CD14-positive monocyte (primary cell): ENCODE data around the gene C3orf70. TPM values are rescaled to one million over a fixed set of nuclear protein-coding genes. Genes with fewer than 3 reads are reported as not detected.

Experiments
- DNase-seq, 3 donors: peaks; one replicate each; pipeline ENCODE4 v3.0.0-alpha.2; 2011 to 2022
- H2AFZ ChIP-seq: 2 replicates; pipeline ENCODE4 v1.6.0; 2012; ENCODE audit warnings: mild to moderate bottlenecking, low read depth, low read length, inconsistent platforms; ENCODE audit not compliant: insufficient read depth, poor library complexity, severe bottlenecking
- H3K27ac ChIP-seq, 2 donors: 1 replicate in 1 of 2; 2 replicates in 1 of 2; pipeline ENCODE4 v1.5.1; 2012 to 2013; ENCODE audit warnings: low read length in 2 of 2, control low read depth in 1 of 2, inconsistent platforms in 1 of 2, low read depth in 1 of 2, mild to moderate bottlenecking in 1 of 2
- H3K27me3 ChIP-seq, 2 donors: one replicate each; pipeline versions ENCODE4 v1.6.0 to v1.6.1; 2011 to 2013; ENCODE audit warnings: low read length in 2 of 2; ENCODE audit not compliant: control insufficient read depth in 2 of 2, insufficient read depth in 2 of 2
- H3K36me3 ChIP-seq, 2 donors: replicated peaks in 1 of 2; 1 replicate in 1 of 2; 2 replicates in 1 of 2; pipeline versions ENCODE4 v1.5.1 to v1.6.1; 2012 to 2013; ENCODE audit warnings: low read length in 2 of 2, control low read depth in 1 of 2, inconsistent platforms in 1 of 2, mild to moderate bottlenecking in 1 of 2; ENCODE audit not compliant: insufficient read depth in 2 of 2, control insufficient read depth in 1 of 2
- H3K4me1 ChIP-seq, 2 donors: 1 replicate in 1 of 2; 2 replicates in 1 of 2; pipeline versions ENCODE4 v1.5.1 to v1.6.1; 2012 to 2013; ENCODE audit warnings: low read length in 2 of 2, control low read depth in 1 of 2, inconsistent platforms in 1 of 2, mild to moderate bottlenecking in 1 of 2, moderate library complexity in 1 of 2; ENCODE audit not compliant: insufficient read depth in 2 of 2, control insufficient read depth in 1 of 2
- H3K4me2 ChIP-seq: replicated peaks from 2 replicates; pipeline ENCODE3; 2012; ENCODE audit warnings: low read length, moderate library complexity, mild to moderate bottlenecking; ENCODE audit not compliant: poor library complexity, severe bottlenecking; ENCODE audit errors: extremely low read depth
- H3K4me3 ChIP-seq, 3 experiments: fragments of 200-600 bp in 1 of 3; sonication (generic) in 1 of 3; replicated peaks in 1 of 3; 1 replicate in 2 of 3; 2 replicates in 1 of 3; pipeline ENCODE4 v1.5.1; 2011 to 2013; ENCODE audit warnings: low read length in 3 of 3, mild to moderate bottlenecking in 3 of 3, control low read depth in 2 of 3, low read depth in 2 of 3, inconsistent platforms in 1 of 3, moderate library complexity in 1 of 3
- H3K79me2 ChIP-seq: 2 replicates; pipeline ENCODE4 v1.6.0; 2012; ENCODE audit warnings: mild to moderate bottlenecking, control low read depth, inconsistent platforms, low read length, moderate library complexity; ENCODE audit not compliant: insufficient read depth
- H3K9ac ChIP-seq: 2 replicates; pipeline ENCODE4 v1.6.0; 2017; ENCODE audit warnings: low read length, mild to moderate bottlenecking; ENCODE audit not compliant: insufficient read depth, poor library complexity, severe bottlenecking
- H3K9me3 ChIP-seq, 2 donors: replicated peaks in 1 of 2; 1 replicate in 1 of 2; 2 replicates in 1 of 2; pipeline versions ENCODE4 v1.5.1 to v1.6.1; 2012 to 2013; ENCODE audit warnings: low read length in 2 of 2, control low read depth in 1 of 2; ENCODE audit not compliant: control insufficient read depth in 1 of 2, insufficient read depth in 1 of 2
- H4K20me1 ChIP-seq: 2 replicates; pipeline ENCODE4 v1.6.0; 2012; ENCODE audit warnings: mild to moderate bottlenecking, low read length, control low read depth, moderate library complexity; ENCODE audit not compliant: insufficient read depth
- H3K27ac Mint-ChIP-seq, 7 donors: one replicate each; pipeline ENCODE4 v1.8.0; 2020; ENCODE audit warnings: mild to moderate bottlenecking in 7 of 7, mixed read lengths in 7 of 7, moderate library complexity in 6 of 7, inconsistent platforms in 2 of 7
- H3K27me3 Mint-ChIP-seq, 3 donors: one replicate each; pipeline ENCODE4 v1.8.0; 2021 to 2022; ENCODE audit warnings: low read depth in 3 of 3, mild to moderate bottlenecking in 3 of 3, mixed read lengths in 3 of 3, moderate library complexity in 3 of 3, inconsistent platforms in 1 of 3
- H3K36me3 Mint-ChIP-seq, 2 donors: one replicate each; pipeline ENCODE4 v1.8.0; 2020; ENCODE audit warnings: mixed read lengths in 2 of 2, inconsistent platforms in 1 of 2, mild to moderate bottlenecking in 1 of 2
- H3K4me1 Mint-ChIP-seq: one replicate; pipeline ENCODE4 v1.8.0; 2020; ENCODE audit warnings: mild to moderate bottlenecking, mixed read lengths
- H3K4me3 Mint-ChIP-seq, 2 donors: one replicate each; pipeline ENCODE4 v1.8.0; 2020; ENCODE audit warnings: mild to moderate bottlenecking in 2 of 2, mixed read lengths in 2 of 2, moderate library complexity in 1 of 2
- H3K9me3 Mint-ChIP-seq, 7 donors: one replicate each; pipeline ENCODE4 v1.8.0; 2020 to 2022; ENCODE audit warnings: mixed read lengths in 7 of 7, mild to moderate bottlenecking in 6 of 7, moderate library complexity in 6 of 7, inconsistent platforms in 2 of 7
- CTCF ChIP-seq: fragments of 200-600 bp; IDR thresholded peaks from one replicate; pipeline ENCODE4 v1.8.0; 2022; ENCODE audit warnings: antibody characterized with exemption, mild to moderate bottlenecking
- WGBS: methylation state at CpG from one replicate; pipeline ENCODE4 v1.1.5; 2013; ENCODE audit warnings: missing lambda C conversion rate; ENCODE audit not compliant: insufficient coverage; 5-methylcytosine and 5-hydroxymethylcytosine counted together
- intact Hi-C, 2 donors: fragments of 100-400 bp; cut with micrococcal nuclease; formaldehyde crosslinking; loops; one replicate each; pipeline versions ENCODE4 v1.15.0 to v1.15.1; 2023
- polyA plus RNA-seq, 3 donors: library from polyadenylated mRNA; depleted of rRNA in 1 of 3; unstranded in 2 of 3; stranded (reverse) in 1 of 3; fragments of 300-500 nt in 2 of 3; fragments of >200 nt in 1 of 3; fragmentation: Illumina TruSeq in 2 of 3; gene quantifications; 1 replicate in 2 of 3; 2 replicates in 1 of 3; pipeline ENCODE4 v1.2.3, GENCODE V29; 2012 to 2021

Gene C3orf70
- polyA plus RNA-seq, 3 donors: 0.01 to 0.08 TPM; not detected in 1

GRCh38 chr3:185162634-185163033, 9.8 kb upstream of the C3orf70 start:
- Histone ChIP-seq H3K4me2 (no peak overlapping the region), H3K4me3 (no peak overlapping the region), H3K4me1 (no peaks in the 10 kb centered on the region), H3K36me3 (no peaks in the 10 kb centered on the region), H3K79me2 (no peaks in the 10 kb centered on the region), H3K9ac (no peak overlapping the region), H2AFZ (no peak overlapping the region), H4K20me1 (no peaks in the 10 kb centered on the region), H3K27ac (no peak overlapping the region), H3K27me3 (peaks cover 0 to 2% of the 10 kb centered on the region in 2 donors), H3K9me3 (no peaks in the 10 kb centered on the region)
- Mint-ChIP-seq H3K9me3 (peaks cover 0 to under 1% (median 0%) of the 10 kb centered on the region in 7 donors), H3K4me1 (no peaks in the 10 kb centered on the region), H3K27me3 (peaks cover 3 to 15% (median 4%) of the 10 kb centered on the region in 3 donors), H3K4me3 (no peak overlapping the region), H3K36me3 (no peaks in the 10 kb centered on the region), H3K27ac (peak overlapping the region in 1 of 7 donors; percentile 21)
- intact Hi-C loops: no loop called here
- no peak for DNase-seq
- 92% methylated on average over 5 of the region's 8 CpGs for WGBS
- no peak for TF ChIP-seq CTCF

GRCh38 chr3:185161761-185162160, 8.9 kb upstream of the C3orf70 start:
- H2AFZ ChIP-seq: no peak overlapping the region
- DNase-seq: no peak
- WGBS: 94% methylated on average over 3 of the region's 5 CpGs
- no peaks in the 10 kb centered on the region for H3K4me1 Mint-ChIP-seq
- no peaks in the 10 kb centered on the region for H3K36me3 ChIP-seq
- no peak overlapping the region for H3K9ac ChIP-seq
- no peaks in the 10 kb centered on the region for H3K79me2 ChIP-seq
- intact Hi-C loops: no loop called here
- no peak overlapping the region for H3K4me3 ChIP-seq
- no peak overlapping the region for H3K4me3 Mint-ChIP-seq
- no peaks in the 10 kb centered on the region for H3K4me1 ChIP-seq
- peaks cover 6 to 7% of the 10 kb centered on the region in 2 donors for H3K27me3 ChIP-seq
- H3K27ac Mint-ChIP-seq: no peak overlapping the region
- H3K27me3 Mint-ChIP-seq: peaks cover 4 to 22% (median 5%) of the 10 kb centered on the region in 3 donors
- peaks cover 0 to 2% (median 0%) of the 10 kb centered on the region in 7 donors for H3K9me3 Mint-ChIP-seq
- no peak overlapping the region for H3K4me2 ChIP-seq
- no peak overlapping the region for H3K27ac ChIP-seq
- no peak for TF ChIP-seq CTCF
- H3K9me3 ChIP-seq: no peaks in the 10 kb centered on the region
- no peaks in the 10 kb centered on the region for H4K20me1 ChIP-seq
- H3K36me3 Mint-ChIP-seq: no peaks in the 10 kb centered on the region
